NCI-H1417 (cell line): ENCODE results near the gene GPD1L.
"Not testable (repeated sequence)": the region's sequence is repeated elsewhere in the genome, so short reads cannot be mapped to it uniquely, and the experiment has no call there.

Experiments
- DNase-seq, 3 experiments: peaks; one replicate each; lab custom pipeline; 2025; lab: John Stamatoyannopoulos, UW

The GPD1L gene

DNA sequence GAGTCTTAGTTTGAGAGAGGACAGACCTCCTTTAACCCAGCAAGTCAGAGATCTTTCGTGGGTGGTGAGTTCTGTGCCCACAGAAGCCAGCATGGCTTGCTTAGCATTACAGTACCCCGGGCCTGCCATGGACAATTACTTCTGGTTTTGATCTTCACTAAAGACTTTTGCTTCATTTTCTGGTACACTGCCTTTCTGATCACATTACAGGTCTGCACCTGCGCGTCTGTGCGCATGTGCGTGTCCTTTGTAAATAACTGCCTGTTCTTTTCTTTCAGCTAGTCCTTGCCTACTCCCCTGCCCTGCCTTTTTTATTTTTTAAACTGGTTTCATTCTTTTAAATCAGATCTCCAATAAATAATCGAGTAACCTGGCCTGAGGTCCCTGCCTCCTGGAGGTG is 74.9 kb downstream of the GPD1L start:
- DNase-seq: peak in 2 of 3 experiments; percentile 3 to 27

DNA sequence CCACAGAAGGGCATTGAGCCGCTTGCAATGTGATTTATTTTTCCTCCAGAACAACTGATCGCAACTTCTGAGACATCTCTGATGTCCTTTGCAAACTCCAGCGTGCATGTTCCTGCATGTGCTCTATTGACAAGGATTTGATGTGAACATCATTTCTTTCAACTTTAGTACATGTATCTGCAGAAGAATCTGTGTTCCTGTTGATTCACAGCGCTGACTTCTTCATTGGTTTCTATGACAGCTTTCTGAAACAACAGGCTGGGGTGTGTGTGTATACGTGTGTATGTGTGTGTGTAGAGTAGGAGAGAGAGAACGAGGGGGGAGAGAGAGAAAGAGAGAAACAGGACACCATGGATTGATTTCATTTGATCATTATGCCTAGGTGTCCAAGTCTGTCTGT is 75.4 kb downstream of the GPD1L start:
- no peak for DNase-seq

DNA sequence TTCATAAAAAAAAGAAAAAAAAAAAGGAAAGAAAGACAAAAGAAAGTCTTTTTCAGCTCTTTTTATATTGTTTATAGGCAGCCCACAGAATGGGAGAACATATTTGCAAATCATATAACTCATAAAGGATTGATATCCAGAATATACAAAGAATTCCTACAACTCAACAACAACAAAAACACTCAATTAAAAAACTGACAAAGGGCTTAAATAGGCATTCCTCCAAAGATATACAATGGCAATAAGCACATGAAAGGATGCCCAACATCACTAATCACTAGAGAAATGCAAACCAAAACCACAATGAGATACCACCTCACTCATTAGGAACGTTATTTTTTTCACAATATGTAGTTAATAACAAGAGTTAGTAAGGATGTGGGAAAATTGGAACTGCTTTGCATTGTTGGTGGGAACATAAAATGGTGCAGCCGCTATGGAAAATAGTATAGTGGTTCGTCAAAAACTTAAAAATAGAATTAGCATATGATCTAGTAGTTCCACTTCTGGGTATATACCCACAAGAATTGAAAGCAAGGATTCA is 77.8 kb downstream of the GPD1L start:
- no peak for DNase-seq

DNA sequence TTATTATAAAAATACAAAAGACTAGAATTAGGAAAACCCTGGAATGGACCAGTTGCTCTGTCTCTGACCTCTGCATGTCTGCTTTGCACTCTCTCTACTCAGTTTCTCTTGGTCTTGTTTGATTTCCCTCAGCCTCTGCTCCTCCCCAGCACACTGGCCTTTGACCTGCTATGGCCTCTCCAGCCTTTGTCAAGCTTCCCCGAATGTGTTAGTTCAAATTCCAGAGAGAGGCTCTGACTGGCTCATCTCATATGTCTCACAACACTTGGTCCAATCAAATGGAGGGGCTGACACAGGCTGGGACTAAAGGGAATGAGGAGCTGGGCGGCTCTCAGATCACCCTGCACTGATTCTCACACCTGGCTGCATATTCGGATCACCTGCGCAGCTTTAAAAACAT is 79.7 kb downstream of the GPD1L start:
- DNase-seq: no peak

DNA sequence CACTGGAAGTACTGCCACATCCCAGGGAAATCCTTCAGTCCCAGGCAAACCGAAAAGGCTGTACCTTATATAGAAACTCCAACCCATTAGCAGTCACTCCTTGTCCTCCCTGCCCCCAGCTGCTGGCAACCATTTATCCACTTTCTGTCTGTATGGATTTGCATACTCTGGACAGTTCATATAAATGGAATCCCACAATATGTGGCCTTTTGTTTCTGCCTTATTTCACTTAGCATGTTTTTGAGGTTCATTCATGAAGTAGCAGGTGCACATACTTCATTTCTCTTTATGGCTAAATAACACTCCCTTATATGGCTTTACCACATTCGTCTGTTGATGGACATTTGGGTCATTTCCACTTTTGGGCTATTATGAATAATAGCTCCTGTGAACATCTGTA is 80.5 kb downstream of the GPD1L start:
- no peak for DNase-seq

DNA sequence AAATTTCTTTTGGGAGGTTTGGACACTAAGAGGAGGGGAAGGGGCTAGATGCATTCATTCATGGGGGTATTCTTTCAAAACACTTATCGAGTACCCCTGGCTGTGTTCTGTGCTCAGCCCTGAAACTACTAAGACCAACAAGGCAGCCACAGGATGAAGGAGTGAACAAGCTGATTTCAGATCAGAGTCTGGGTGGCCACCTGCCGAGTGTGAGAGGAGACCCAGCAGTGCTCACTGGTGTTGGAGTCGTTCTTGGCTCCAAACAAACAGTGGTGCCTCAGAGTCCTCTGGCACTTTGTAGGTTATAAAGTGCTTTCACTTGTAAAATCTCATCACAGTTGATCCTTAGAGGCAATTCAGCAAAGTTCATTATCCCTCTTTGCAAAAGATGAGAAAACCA is 83.3 kb downstream of the GPD1L start:
- no peak for DNase-seq

DNA sequence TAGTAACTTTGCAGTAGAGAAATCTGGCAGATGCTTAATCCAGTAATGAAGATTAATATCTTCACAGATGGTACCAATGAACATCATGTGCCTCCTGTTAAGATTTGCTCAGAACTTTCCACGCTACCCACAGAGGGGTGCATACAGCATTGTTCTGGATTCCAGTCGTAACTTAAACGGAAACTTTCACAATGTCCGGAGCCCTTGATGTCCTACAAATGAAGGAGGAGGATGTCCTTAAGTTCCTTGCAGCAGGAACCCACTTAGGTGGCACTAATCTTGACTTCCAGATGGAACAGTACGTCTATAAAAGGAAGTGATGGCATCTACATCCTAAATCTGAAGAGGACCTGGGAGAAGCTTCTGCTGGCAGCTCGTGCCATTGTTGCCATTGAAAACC is 84.1 kb downstream of the GPD1L start:
- not testable (repeated sequence) for DNase-seq

DNA sequence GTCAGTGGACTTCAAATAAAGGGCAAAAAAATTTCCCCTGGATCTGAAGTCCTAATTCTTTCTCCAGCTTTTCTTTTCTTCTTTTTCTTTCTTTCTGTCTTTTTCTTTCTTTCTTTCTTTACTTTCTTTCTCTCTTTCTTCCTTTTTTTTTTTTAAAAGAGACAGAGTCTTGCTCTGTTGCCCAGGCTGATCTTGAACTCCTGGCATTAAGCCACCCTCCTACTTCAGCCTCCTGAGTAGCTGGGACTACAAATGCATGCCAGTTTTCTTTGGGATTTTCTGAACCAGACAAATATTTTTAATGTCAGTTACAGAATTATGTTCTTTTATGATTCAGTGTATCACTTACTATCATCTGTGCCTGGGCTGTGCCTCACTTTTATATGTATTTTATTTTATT is 86.7 kb downstream of the GPD1L start:
- no peak for DNase-seq

DNA sequence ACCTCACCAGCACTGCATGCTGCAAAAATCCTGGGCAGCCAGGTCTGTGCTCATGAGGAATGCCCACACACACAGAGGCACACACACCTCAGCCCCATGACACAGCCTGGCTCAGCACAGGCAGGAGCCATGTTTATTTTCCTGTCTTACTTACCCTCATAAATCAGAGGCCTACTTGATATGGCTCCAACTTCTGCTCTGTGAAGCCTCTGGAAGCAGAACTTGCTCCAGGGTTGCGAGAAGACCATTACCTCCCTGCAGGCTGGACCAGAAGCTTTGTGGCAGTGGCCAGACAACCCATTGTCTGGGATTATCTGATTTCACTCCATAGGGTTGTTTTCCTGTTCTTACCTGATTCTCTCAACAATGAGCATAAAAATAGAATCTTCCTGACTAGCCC is 88.2 kb downstream of the GPD1L start:
- DNase-seq: no peak

DNA sequence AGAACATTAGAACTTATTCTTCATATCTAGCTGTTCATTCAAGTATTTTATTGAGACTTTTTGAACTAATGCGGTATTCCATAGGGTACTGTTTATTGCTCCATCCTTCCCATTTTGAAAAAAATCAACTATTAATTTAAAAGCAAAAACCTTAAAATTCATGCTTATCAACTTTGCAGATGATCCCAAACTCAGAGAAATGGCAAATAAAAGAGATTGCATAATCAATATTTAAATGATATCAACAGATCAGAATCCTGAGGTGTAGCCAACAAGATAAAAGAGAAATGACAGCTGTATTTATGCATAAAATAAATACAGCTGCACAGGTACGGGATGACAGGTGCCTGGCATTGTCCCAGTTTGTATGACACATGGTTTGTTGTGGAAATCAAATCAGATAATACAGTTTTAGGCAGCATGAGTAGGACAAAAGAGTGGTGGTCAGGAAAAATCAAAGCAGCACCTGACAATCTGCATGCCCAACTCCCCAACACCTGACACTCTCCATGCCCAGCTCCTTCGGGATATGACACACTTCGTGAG is 89.6 kb downstream of the GPD1L start:
- DNase-seq: peak in 1 of 3 experiments; percentile 23

DNA sequence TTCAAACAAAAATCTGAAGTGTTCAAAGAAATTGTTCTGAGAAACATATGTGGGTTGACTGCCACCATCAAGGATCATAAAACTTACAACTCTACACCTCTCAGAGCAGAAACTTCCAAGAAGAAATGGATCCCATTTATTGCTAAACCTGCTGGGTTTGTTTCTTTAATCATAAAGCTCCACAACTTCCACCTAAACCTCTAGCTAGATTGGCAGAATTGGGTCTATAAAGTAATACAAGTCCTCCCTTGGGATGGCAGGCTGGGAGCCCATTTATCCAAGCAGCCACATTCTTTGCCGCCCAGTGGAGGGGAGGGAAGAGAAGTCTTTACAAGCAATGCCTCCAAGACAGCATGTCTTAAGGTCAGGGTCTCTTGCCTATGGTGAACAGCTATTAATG is 91.6 kb downstream of the GPD1L start:
- no peak for DNase-seq

DNA sequence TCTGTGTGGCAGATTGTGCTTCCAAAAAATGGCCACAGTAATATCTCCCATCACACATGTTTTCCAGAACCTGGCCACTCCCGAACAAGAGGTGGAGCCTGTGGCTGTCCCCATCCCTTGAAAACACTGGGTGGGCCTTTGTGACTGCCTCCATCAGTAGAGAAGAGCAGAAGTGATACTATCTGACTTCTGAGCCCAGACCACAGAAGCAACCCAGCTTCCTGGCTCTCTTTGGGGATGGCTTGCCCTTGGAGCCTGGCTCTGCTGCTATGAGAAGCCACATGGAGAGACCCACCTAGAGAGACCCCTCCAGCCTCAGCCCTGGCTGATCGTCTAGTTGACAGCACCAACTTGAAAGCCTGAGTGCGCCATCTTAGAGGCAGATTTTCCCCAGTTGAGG is 92.3 kb downstream of the GPD1L start:
- no peak for DNase-seq

DNA sequence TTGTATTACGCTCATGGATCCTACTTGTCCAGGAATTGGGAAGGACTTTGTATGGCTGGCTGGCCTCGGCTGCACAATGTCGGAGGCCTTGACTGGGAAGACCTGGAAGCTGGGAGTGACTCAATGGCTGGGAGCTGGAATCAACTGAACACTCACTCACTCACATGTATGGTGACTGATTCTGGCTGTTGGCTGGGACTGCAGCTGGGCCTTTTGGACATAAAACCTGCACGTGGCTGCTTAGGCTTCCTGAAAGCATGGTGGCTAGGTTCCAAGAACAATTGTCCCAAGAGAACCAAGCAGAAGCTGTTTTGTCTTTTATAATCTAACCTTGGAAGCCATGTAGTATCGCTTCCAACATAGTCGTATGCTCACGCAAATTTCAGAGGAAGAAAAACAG is 94.1 kb downstream of the GPD1L start:
- no peak for DNase-seq

DNA sequence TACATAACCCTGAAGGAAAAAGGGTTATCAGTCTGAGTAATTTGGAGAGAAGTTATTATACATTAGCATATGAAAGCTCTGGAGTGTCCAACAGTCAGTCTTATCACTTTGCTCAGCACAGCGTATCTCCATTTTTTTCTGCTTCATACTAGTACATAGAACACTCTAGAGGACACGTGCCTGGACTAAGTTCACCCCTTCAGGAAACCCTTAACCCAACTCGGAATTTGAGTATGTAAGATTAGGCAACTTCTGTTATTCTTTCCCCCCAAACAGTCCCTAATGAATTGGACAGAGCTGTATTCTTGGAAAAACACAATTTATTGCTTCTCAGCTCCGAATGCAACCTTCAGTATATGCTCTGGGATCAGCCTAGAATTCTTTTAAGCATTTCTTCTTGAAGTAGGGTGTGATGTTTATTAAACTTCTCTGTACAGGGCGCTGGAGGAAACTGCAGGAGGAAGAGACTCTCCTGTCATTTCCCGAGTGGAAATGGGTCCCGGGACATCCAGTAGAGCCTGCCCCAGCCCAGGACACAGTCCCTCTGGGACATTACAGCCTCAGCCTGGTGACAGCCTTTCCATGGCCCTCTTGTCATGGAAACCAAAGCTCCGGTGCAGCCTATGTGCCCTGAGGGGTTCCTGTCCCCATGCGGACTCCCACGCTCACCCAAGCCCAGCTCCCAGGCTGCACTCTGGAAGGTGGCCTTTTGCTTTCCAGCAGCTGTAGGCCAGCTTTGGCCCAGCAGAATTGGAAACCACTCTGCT is 94.8 kb downstream of the GPD1L start:
- DNase-seq: no peak

DNA sequence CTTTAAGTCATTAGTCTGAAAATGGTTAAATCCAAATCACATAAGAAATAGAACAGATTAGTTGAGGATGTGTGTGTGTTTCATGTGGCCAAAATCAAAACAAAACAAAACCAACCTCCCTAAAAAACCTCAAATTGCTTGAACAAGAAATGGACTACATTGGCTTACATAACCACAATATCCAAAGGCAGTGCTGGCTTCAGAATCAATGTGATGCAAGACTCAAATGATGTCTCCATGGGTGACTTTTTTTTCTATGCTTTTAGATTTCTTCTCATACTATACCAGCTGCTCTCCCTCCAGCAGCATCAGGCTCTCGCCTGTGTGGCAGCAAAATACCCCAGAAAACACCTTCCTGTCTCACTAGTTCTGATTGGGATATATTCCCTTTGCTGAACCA is 96.1 kb downstream of the GPD1L start:
- no peak for DNase-seq

DNA sequence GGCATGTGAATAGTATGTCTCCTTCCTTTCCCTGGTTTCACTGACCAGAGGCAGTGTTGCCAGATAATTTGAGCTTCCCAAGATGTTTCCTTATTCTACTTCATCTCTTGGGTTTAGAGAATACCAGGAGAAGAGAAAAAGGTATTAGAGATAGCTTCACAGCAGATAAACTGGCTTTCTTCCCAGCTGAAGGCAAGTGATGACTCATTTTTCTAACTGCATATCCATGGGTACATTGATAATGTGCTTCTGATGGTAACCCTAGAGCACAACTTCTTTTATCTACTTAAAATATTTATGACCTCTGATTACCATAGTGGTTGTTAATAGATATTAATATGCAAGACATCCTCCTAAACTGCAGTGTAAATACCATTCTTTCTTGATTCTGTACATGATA is 97.4 kb downstream of the GPD1L start:
- DNase-seq: no peak

DNA sequence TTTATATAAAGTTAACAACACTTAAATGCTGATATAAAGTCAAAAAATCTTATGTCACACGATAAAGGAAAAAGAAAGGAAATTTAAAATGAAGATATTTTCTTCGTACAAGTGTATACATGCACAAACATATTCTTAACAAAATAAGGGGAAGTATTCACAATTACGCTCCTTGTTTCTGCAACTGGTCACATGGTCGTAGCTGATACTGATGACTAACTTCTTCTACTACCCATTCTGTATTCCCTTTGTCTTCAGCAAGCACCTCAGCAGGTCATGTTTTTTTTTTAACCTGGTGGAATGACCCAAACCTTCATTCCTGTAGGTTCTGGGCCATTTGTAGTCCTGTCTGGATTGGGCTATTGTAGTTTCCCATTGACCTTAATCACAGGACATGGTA is 102.0 kb downstream of the GPD1L start:
- no peak for DNase-seq

DNA sequence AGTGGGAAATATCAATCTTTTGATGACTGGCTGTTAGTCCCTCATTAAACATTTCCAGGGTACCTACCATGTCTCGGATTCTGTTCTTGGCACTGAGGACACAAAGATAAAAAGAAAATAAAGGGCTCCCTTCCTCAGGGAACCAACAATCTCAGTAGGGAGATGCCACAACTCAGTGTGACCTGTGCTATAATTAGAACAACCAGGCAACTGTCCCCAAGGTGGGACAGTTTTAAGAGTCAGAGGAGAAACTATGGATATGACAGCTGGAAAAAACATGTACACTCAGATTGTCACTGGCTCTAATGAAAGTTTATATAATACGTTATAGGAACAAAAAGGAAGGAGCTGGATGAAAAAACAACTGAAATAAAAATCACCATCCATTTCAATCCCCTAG is 108.8 kb downstream of the GPD1L start:
- DNase-seq: no peak

DNA sequence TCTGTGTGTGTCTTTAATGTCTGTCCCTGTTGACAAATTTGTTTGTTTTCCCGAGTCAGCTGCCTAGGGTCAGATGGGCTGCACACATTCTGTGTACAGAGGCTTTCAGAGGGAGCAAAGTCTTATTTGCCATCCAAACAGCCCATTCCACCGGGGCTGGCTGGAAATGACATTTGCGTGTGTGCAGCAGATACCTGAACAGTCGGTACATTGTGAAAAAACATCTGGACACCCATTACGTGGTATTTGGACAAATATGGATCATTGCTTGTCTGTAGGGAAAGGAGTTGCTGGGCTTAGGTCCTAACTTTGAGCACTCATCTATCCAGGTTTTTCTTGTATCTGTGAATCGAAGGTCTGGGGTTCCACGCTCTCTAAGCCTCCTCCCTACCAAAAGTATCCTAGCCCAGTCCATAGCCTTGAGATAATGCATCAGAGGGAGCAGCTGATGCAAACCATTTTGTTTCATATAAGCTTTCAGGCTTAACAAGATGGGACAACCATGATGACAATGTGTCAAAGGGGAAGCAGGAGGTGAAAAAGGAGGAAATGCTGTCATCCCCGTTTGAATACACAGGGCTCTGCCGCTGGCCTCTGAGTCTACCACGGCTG is 109.9 kb downstream of the GPD1L start:
- DNase-seq: peak in 1 of 3 experiments; percentile 5

DNA sequence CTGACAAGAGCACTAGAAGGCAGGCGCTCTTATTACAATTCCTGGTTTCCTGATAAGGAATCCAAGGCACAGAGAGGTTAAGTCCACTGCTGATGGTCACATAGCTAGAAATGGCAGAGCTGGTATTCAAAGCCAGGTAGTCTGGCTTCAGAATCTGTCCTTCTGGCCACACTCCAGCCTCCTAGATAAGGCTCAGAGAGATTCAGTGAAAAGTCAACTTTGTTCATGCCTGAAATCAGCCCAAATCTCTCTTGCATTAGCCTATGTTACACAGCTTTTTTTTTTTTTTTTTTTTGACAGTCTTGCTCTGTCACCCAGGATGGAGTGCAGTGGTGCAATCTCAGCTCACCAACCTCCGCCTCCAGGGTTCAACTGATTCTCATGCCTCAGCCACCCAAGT is 110.9 kb downstream of the GPD1L start:
- DNase-seq: no peak
